ENCODE measurements around the gene NME3.

NME3 gene

GRCh38 chr16:1768061-1768766 is 3.1 kb downstream of the NME3 start:
- DNase-seq = no peak

- DNase-seq = no peak
Measured at GRCh38 chr16:1767116-1767994, 4.0 kb downstream of the NME3 start.

DNA sequence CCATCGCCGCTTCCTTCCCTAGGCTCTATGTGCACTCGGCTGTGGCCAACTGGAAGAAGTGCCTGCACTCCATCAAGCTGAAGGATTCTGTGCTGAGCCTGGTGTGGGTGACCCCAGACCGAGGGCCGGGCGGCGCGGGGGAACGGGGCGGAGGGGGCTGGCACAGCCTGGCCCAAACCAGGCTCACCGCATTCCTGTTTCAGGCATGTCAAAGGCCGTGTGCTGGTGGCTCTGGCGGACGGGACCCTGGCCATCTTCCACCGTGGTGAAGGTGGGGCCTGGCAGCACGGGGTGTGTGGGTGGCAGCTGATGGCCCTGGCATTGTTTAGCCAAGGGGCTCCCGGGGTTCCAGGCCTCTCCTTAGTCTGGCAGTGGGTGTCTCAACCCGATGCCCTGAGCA is 4.6 kb downstream of the NME3 start:
- DNase-seq = no peak

- no peak for DNase-seq
Measured at GRCh38 chr16:1766231-1766630, 5.1 kb downstream of the NME3 start.

- no peak for DNase-seq
Measured at GRCh38 chr16:1765826-1766225, 5.5 kb downstream of the NME3 start.

DNA sequence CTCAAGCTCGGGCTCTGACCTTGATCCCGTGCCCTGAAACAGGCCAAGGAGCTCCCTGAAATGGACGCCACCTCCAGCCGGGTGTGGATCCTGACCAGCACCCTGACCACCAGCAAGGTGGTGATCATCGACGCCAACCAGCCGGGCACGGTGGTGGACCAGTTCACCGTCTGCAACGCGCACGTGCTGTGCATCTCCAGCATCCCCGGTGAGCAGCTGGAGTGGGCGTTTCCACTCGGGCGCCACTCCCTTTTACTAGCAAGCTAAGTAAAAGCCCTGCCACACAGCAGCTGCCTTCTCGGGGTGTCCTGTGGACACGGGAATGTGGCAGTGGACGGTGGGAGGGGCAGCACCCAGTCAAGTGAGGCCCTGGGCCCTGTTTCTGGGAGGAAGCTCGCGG is 6.4 kb downstream of the NME3 start:
- DNase-seq = no peak

DNA sequence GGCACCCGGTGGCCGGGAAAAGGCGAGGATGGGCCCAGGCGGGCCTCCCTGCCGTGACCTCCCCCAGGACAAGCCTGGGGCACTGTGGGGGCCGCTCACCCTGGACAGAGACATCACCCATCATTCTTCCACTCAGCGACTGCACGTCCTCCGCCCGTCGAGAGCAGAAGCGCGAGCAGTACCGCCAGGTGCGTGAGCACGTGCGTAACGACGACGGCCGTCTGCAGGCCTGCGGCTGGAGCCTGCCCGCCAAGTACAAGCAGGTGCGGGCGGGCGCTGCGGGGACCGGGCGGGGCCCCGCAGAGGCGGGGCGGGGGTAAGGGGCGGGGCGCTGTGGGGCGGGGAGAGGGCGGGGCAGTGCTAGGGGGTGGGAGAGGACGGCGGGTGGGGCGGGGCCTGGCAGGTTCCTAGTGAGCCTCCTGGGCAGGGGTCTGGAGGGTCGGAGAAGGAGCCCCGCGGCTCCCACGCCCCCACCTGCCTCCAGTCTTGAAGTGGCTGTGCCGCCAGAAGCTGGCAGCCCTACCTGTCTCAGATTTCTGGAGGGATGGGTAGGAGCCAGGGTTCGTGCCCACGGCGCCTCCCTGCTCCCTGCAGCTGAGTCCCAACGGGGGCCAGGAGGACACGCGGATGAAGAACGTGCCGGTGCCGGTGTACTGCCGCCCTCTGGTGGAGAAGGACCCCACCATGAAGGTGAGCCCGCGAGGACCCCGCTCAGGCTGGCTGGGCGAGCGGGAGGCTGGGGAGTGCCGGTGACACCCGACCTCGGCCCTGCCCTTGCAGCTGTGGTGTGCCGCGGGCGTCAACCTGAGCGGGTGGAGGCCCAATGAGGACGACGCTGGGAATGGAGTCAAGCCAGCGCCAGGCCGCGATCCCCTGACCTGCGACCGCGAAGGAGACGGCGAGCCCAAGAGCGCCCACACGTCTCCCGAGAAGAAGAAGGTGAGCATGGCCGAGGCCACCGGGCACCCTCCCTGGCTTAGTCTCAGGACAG is 7.5 kb downstream of the NME3 start:
- DNase-seq = no peak

DNA sequence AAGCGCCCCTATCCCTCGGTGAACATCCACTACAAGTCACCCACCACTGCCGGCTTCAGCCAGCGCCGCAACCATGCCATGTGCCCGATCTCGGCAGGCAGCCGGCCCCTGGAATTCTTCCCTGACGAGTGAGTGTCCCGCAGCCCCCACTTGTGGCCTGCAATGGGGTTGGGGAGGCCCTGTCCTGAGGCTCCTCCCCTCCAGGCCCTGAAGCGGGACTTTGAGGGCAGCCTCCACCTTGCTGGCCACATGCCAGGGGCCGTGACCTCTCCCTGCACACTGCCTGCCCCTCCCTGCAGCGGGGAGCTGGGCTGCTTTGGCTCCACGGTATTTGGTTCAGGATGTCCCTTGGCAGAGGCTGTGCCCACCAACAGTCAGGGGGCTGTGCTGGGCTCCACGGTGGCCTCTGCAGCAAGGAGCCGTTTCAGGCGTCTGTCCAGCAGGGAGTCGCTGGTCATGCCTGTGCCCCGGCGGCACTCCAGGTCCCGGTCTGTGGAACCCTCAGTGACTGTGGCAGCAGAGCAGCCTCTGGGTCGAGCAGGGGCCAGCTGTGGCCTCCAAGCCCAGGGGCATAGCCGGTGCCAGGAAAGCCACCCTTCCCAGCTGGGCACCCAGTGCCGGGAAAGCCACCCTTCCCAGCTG is 8.3 kb downstream of the NME3 start:
- no peak for DNase-seq

- no peak for DNase-seq
Measured at GRCh38 chr16:1762196-1762878, 9.0 kb downstream of the NME3 start.

GRCh38 chr16:1761751-1762150 is 9.6 kb downstream of the NME3 start:
- DNase-seq = no peak

DNA sequence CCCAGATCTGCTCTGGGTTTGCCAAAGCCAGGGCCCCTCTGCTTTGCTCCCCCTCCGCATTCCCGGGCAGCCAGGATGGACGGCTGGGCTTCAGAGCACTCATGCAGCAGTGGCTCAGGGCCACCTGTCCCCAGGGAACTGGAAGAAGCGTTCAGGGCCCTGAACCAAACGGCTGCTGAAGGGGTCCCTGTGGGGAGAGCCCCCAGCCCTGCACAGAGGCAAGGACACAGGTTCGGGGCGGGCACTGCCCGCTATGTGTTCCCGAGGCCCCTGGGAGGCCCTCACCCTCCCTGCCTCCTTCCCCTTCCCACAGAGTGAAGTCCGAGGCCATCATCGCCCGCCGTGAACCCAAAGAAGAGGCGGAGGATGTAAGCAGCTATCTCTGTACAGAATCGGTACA is 10.4 kb downstream of the NME3 start:
- DNase-seq = no peak

GRCh38 chr16:1759511-1759910 is 11.8 kb downstream of the NME3 start:
- DNase-seq = no peak

- no peak for DNase-seq
Measured at GRCh38 chr16:1758923-1759322, 12.4 kb downstream of the NME3 start.

GRCh38 chr16:1757714-1758461 is 13.5 kb downstream of the NME3 start:
- no peak for DNase-seq

DNA sequence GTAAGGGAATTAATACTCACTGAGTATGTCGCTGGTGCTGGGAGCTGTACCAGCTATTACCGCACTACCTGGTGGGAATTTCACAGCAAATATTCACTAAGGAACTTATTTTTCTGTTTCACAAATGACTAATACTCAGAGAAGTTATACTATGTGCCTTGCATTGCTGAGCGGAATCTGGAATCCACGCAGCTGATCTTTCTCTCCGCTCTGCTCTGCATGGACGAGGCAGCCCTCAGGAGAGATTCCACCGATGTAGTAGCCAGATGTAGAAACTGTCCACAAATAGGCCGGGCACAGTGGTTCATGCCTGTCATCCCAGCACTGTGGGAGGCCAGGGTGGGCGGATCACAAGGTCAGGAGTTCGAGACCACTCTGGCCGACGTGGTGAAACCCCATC is 17.1 kb downstream of the NME3 start:
- DNase-seq = no peak

DNA sequence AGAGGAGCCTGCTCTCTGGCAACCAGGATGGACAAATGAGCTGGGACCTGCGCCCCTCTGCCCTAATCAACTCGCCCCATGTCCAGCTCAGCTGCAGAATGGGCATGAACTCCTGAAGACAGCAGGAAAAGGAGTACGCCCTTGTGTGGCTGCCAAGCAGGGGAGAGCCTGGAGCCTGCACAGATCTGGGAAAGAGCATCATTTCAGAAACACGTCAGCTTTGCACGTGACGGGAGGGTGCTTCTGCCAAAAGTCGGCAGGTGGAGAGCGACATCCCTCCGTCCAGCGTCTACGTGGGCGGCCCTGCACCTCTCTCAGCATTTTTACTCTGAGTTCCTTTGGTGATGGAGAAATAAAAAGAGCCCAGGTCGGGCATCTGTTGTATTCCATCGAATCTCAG is 18.5 kb downstream of the NME3 start:
- no peak for DNase-seq

GRCh38 chr16:1751946-1752345 is 19.4 kb downstream of the NME3 start:
- DNase-seq = no peak

GRCh38 chr16:1749152-1750117 is 21.9 kb downstream of the NME3 start:
- DNase-seq = no peak

- DNase-seq = no peak
Measured at GRCh38 chr16:1747934-1748333, 23.4 kb downstream of the NME3 start.

DNA sequence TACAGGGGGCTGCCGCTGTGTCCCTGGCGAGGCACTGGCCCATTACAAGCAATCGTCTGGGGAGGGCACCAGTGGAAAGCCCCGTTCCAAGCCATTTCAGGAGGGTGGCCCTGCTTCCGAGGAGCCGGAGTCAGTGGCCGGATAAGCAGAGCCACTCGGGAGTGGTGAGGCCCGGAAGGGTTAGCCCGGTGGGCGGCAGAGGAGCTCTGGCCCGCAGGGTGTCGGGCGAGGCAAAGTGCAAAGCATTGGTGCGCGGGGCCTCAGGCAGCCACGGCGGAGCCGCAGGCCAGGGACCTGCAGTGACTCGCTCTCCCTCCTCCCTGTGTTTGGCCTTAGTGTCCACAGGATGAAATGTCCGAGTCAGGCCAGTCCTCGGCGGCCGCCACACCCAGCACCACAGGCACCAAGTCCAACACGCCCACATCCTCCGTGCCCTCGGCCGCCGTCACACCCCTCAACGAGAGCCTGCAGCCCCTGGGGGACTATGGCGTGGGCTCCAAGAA is 24.6 kb downstream of the NME3 start:
- no peak for DNase-seq
